Fibroblast of lung (primary cell): ENCODE measurements around the gene TUBGCP5. TPM values are rescaled to one million over a fixed set of nuclear protein-coding genes. Genes with fewer than 3 reads are reported as not detected.
"Not testable (repeated sequence)": the region's sequence is repeated elsewhere in the genome, so short reads cannot be mapped to it uniquely, and the experiment has no call there.

ENCODE experiments used
- DNase-seq, 2 donors: peaks; one replicate each; pipeline versions ENCODE4 v3.0.0 to v3.0.0-alpha.2; 2010; ENCODE audit warnings: low read depth in 2 of 2
- H2AFZ ChIP-seq: 2 replicates; pipeline ENCODE4 v1.5.1; 2012; ENCODE audit warnings: low read length, control low read depth, inconsistent platforms
- H3K27ac ChIP-seq: 2 replicates; pipeline ENCODE4 v1.5.1; 2011; ENCODE audit warnings: low read length, control low read depth; ENCODE audit not compliant: insufficient read depth
- H3K27me3 ChIP-seq: 2 replicates; pipeline ENCODE4 v1.5.1; 2011; ENCODE audit warnings: mild to moderate bottlenecking, low read length; ENCODE audit not compliant: control insufficient read depth, insufficient read depth
- H3K36me3 ChIP-seq: 2 replicates; pipeline ENCODE4 v1.5.1; 2011; ENCODE audit warnings: low read length; ENCODE audit not compliant: control insufficient read depth, insufficient read depth
- H3K4me1 ChIP-seq: 2 replicates; pipeline ENCODE4 v1.5.1; 2011; ENCODE audit warnings: low read length; ENCODE audit not compliant: control insufficient read depth, insufficient read depth; ENCODE audit errors: extremely low read depth
- H3K4me2 ChIP-seq: 2 replicates; pipeline ENCODE4 v1.5.1; 2011; ENCODE audit warnings: low read length, control low read depth; ENCODE audit not compliant: insufficient read depth; ENCODE audit errors: extremely low read depth
- H3K4me3 ChIP-seq, 4 experiments: fragments of 200-600 bp in 1 of 4; sonication (generic) in 1 of 4; replicated peaks in 1 of 4; 2 replicates each; pipeline ENCODE4 v1.5.1; 2011 to 2016; ENCODE audit warnings: low read length in 4 of 4, low read depth in 3 of 4, mild to moderate bottlenecking in 3 of 4, control low read depth in 2 of 4, inconsistent platforms in 1 of 4, mixed read lengths in 1 of 4; ENCODE audit not compliant: insufficient read depth in 1 of 4; ENCODE audit errors: control extremely low read depth in 1 of 4
- H3K79me2 ChIP-seq: 2 replicates; pipeline ENCODE4 v1.5.1; 2012; ENCODE audit warnings: mild to moderate bottlenecking, low read length, inconsistent platforms; ENCODE audit not compliant: control insufficient read depth, insufficient read depth
- H3K9ac ChIP-seq: 2 replicates; pipeline ENCODE4 v1.5.1; 2011; ENCODE audit warnings: mild to moderate bottlenecking, low read length, control low read depth; ENCODE audit not compliant: insufficient read depth
- H3K9me3 ChIP-seq: 2 replicates; pipeline ENCODE4 v1.5.1; 2012; ENCODE audit warnings: low read depth, low read length; ENCODE audit not compliant: control insufficient read depth, insufficient read depth
- H4K20me1 ChIP-seq: 2 replicates; pipeline ENCODE4 v1.5.1; 2011; ENCODE audit warnings: low read length; ENCODE audit not compliant: control insufficient read depth, insufficient read depth; ENCODE audit errors: extremely low read depth
- EZH2 ChIP-seq: IDR thresholded peaks from 2 replicates; pipeline ENCODE4 v1.5.1; 2012; ENCODE audit warnings: low read length, control low read depth, mild to moderate bottlenecking; ENCODE audit errors: missing control alignments
- polyA minus RNA-seq: library from RNA; depleted of rRNA, polyadenylated mRNA; stranded (reverse); fragments of >200 nt; gene quantifications from 2 replicates; pipeline ENCODE4 v1.2.3, GENCODE V29; 2011; ENCODE audit warnings: low replicate concordance
- polyA plus RNA-seq, 2 donors: library from polyadenylated mRNA; depleted of rRNA in 1 of 2; stranded (reverse) in 1 of 2; unstranded in 1 of 2; fragments of >200 nt; gene quantifications; 2 replicates each; pipeline ENCODE4 v1.2.1, GENCODE V29; 2011 to 2012; ENCODE audit warnings: missing spikeins in 1 of 2
- total RNA-seq: library from RNA; depleted of rRNA; stranded (reverse); fragments of >200 nt; gene quantifications from 2 replicates; pipeline ENCODE4 v1.2.1, GENCODE V29; 2014
- TF ChIP-seq, protein P1 (sequence below), 2 donors: IDR thresholded peaks in 1 of 2; conservative IDR thresholded peaks in 1 of 2; 1 replicate in 1 of 2; 2 replicates in 1 of 2; pipeline ENCODE4 v1.5.1; 2011 to 2012; ENCODE audit warnings: low read length in 2 of 2, control low read depth in 1 of 2, inconsistent platforms in 1 of 2, low read depth in 1 of 2, mild to moderate bottlenecking in 1 of 2

Gene TUBGCP5
- 17.0 and 19.5 TPM in 2 replicates for total RNA-seq
- polyA plus RNA-seq, result 21.0 and 22.0 TPM in 2 replicates
- polyA plus RNA-seq (2012), result 11.1 TPM in 2 replicates
- polyA minus RNA-seq, result 3.1 and 3.6 TPM in 2 replicates

DNA sequence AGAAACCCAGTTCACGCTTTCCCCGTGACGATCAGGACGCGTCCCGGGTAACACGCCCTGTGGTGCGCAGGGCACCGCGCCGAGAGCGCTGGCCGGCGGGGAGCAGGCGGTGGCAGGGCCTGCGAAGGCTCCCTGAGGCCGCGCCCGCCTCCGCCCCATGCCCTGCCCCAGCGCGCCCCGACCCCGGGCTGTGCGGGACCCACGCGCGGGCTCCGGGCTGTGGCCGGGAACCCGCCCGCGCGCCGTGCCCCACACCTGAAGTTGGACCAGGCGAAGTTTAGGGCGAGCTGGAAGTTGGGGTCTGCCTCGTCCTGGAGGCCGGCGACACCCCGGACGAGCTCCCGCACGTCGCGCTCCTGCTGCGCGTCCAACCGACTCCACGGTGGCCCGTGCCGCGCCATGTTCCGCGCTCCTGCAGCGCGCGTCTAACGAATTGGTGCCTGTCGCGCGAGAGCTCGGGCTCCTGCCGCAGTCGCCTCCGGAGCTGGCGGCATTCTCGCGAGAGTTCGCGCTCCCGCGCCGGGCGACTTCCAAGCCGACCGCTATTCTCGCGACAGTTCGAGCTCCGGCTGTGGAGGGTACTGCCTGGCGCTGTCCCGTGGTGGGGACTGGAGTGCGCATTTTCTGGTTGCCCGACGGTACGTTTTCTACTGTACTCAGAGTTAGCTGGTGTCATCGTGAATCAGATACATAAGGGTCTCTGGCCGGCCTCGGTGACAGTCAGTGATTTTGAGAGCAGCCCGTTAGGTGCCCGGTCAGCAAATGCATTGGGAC, at the start of gene TUBGCP5:
Gene TUBGCP5, minus strand, starts transcription at position 427 of the 774 bp plus-strand sequence. Its CDS starts 26 bp downstream, at position 401.
- peak within 1 kb of the TSS; percentile 75 to 86 (median 78) for H3K4me3 ChIP-seq
- H3K36me3 ChIP-seq, result no peaks in the 10 kb centered on the region
- H2AFZ ChIP-seq, result peak within 1 kb of the TSS; percentile 93
- peak within 1 kb of the TSS; percentile 93 for H3K9ac ChIP-seq
- no peak for TF ChIP-seq EZH2
- TF ChIP-seq, protein P1, sequence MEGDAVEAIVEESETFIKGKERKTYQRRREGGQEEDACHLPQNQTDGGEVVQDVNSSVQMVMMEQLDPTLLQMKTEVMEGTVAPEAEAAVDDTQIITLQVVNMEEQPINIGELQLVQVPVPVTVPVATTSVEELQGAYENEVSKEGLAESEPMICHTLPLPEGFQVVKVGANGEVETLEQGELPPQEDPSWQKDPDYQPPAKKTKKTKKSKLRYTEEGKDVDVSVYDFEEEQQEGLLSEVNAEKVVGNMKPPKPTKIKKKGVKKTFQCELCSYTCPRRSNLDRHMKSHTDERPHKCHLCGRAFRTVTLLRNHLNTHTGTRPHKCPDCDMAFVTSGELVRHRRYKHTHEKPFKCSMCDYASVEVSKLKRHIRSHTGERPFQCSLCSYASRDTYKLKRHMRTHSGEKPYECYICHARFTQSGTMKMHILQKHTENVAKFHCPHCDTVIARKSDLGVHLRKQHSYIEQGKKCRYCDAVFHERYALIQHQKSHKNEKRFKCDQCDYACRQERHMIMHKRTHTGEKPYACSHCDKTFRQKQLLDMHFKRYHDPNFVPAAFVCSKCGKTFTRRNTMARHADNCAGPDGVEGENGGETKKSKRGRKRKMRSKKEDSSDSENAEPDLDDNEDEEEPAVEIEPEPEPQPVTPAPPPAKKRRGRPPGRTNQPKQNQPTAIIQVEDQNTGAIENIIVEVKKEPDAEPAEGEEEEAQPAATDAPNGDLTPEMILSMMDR (conservative IDR thresholded peaks at IDR 0.05 in 1 of 2, IDR thresholded peaks at IDR 0.05 in 1 of 2; ENCODE audit: low read depth in 1 of 2, low read length in 2 of 2), result peak; percentile 24 to 44
- no peaks in the 10 kb centered on the region for H3K4me1 ChIP-seq
- H3K27ac ChIP-seq, result peak within 1 kb of the TSS; percentile 83
- H3K79me2 ChIP-seq, result peaks cover 8% of the 10 kb centered on the region
- H4K20me1 ChIP-seq, result no peaks in the 10 kb centered on the region
- no peaks in the 10 kb centered on the region for H3K9me3 ChIP-seq
- peak; percentile 97 to 99 for DNase-seq
- H3K4me2 ChIP-seq, result peak within 1 kb of the TSS; percentile 95
- H3K27me3 ChIP-seq, result no peaks in the 10 kb centered on the region

DNA sequence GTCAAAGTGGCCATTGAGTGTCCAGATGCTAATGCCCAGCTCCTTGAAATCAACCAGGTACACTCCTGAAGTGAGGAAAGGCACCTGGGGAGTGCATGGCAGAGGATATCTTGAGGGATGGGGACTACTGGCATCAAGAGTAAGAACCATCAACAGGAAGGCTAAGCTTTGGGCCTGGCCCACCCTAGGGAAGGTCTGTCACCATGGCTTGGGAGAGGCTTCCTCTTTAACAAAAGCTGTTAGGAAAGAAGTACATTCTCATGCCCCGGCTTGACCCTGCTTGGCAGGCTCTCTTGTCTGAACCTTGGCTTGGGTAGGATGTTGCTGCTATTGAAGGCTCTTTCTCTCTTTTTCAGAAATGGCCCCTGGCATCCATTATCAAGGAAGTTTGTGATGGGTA, 43.7 kb upstream of the TUBGCP5 start:
- Histone ChIP-seq H3K4me2 (no peak overlapping the region), H3K4me1 (no peaks in the 10 kb centered on the region), H3K4me3 (no peak overlapping the region), H3K9me3 (no peaks in the 10 kb centered on the region), H4K20me1 (no peaks in the 10 kb centered on the region), H2AFZ (no peak overlapping the region), H3K36me3 (no peaks in the 10 kb centered on the region), H3K79me2 (no peaks in the 10 kb centered on the region), H3K27me3 (no peaks in the 10 kb centered on the region), H3K27ac (no peak overlapping the region), H3K9ac (no peak overlapping the region)
- DNase-seq, result no peak
- TF ChIP-seq, protein P1 (conservative IDR thresholded peaks at IDR 0.05 in 1 of 2, IDR thresholded peaks at IDR 0.05 in 1 of 2; ENCODE audit: low read depth in 1 of 2, low read length in 2 of 2), result no peak
- no peak for TF ChIP-seq EZH2

DNA sequence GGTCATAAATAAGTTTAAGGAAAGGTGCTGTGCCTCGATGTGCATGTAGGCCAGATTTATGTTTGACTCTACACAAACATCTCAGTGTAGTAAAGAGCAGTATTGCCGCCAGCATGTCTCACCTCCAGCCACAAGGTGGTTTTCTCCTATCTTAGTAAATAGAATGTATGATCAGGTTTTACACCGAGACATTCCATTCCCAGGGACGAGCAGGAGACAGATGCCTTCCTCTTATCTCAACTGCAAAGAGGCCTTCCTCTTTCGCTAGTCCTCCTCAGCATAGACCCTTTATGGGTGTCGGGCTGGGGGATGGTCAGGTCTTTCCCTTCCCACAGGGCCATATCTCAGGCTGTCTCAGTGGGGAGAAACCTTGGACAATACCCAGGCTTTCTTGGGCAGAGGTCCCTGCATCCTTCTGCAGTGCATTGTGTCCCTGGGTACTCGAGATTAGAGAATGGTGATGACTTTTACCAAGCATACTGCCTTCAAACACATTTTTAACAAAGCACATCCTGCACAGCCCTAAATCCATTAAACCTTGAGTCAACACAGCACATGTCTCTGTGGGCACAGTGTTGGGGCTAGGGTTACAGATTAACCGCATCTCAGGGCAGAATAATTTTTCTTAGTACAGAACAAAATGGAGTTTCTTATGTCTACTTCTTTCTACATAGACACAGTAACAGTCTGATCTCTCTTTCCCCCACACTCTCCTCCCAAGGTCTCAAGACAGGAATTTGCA, 42.8 kb upstream of the TUBGCP5 start:
- H3K27ac ChIP-seq, DNase-seq, H3K4me2 ChIP-seq, H3K4me1 ChIP-seq, H3K79me2 ChIP-seq, H3K36me3 ChIP-seq, H2AFZ ChIP-seq, H3K9ac ChIP-seq, H3K9me3 ChIP-seq, H4K20me1 ChIP-seq, H3K27me3 ChIP-seq, H3K4me3 ChIP-seq: not testable (repeated sequence)
